ENCODE data around the gene BTAF1.
A peak's percentile ranks its signal among the peaks of the same experiment; 100 is the strongest.

BTAF1 gene

DNA sequence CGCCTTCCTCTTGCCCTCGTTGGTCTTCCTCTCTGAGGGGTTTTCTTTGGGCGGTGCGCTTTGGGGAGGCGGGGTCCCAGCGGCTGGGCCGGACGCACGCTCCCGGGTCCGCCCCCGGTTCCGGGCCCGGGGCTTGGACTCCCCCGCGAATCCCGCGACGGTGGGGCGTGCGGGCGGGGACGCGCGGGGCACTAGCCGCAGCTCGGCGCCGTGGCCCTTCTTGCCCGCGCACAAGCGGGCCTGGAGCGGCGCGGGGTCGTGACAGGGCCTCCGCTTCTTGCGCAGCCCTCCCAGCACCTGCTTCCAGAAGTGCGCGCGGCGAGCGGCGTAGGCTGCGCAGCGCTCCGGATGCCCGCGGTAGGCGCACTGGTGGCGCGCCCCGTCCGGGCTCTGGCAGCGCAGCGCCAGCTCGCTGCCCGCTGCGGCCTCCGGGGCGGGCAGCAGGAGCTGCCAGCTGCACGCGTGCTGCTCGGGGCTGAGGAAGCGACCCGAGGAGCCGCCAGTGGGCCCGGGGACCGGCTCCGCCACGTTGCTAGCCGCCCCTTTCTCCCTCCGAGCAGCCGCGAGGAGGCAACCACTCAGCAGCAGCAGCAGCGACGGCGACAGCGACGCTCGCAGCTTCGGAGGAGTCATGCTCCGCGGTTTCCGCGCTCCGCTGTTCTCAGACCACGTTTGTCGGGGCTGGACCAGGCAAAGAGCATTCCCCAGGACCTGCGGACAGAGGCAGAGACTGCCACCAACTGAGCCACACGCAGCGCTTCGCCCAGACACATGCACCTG lies 15.0 kb upstream of the BTAF1 start:
- DNase-seq (ENCODE audit: low read depth), result peak; percentile 82

- peak; percentile 71 for DNase-seq (ENCODE audit: low read depth)
Measured at GRCh38 chr10:91909117-91909677, 14.4 kb upstream of the BTAF1 start, which contains the start of gene FGFBP3. FGFBP3 (minus strand) TSS chr10:91909486; CDS start chr10:91908969, 517 bp downstream.

DNA sequence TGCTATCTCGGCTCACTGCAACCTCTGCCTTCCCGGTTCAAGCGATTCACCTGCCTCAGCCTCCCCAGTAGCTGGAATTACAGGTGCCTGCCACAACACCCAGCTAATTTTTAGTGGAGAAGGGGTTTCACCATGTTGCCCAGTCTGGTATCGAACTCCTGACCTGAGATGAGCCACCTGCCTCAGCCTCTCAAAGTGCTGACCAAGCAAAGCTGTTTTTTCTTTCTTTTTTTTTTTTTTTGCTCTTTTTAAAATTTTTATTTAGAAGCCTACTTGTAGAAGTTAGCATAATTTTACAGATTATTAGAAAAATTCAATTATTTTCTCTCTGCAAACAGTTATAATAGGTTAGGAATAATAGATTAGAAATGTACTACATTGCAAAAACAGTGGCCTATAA lies 13.1 kb upstream of the BTAF1 start:
- DNase-seq (ENCODE audit: low read depth), result no peak

DNA sequence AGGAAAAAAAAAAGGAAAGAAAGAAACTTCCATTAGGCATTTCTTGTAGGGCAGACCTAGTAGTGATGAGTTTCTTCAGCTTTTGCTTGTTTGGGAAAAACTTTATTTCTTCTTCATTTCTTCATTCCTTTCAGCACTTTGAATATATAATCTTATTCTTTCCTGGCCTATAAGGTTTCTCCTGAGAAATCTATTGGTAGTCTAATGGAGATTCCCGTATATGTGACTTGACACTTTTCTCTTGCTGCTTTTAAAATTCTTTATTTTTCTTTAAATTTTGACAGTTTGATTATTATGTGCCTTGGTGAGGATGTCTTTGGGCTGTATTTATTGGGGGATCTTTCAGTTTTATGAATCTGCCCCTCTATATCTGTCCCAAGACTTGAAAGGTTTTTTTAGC lies 3.9 kb upstream of the BTAF1 start:
- no peak for DNase-seq (ENCODE audit: low read depth)

- peak; percentile 29 for DNase-seq (ENCODE audit: low read depth)
Measured at GRCh38 chr10:91924212-91925021, 847 bp downstream of the BTAF1 start.

GRCh38 chr10:91925022-91925320 lies 1.4 kb downstream of the BTAF1 start:
- no peak for DNase-seq (ENCODE audit: low read depth)

DNA sequence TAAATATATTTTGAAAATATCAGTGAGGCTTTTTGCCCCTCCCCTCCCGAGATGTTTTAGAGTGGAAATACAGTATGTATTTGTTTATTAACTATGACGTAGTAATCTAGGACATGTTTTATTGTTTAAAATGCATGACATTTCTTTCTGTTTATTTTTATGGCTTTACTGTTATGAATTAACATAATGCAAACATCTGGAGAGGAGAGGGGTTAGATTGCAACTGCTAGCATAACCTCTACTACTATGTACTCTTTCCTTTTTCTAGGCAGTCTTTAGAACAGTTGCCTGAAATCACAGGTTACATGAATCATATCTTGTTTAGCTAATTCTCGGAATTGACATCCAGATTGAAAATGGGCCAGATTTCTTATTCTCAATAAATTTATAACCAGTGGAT lies 7.4 kb downstream of the BTAF1 start:
- no peak for DNase-seq (ENCODE audit: low read depth)

DNA sequence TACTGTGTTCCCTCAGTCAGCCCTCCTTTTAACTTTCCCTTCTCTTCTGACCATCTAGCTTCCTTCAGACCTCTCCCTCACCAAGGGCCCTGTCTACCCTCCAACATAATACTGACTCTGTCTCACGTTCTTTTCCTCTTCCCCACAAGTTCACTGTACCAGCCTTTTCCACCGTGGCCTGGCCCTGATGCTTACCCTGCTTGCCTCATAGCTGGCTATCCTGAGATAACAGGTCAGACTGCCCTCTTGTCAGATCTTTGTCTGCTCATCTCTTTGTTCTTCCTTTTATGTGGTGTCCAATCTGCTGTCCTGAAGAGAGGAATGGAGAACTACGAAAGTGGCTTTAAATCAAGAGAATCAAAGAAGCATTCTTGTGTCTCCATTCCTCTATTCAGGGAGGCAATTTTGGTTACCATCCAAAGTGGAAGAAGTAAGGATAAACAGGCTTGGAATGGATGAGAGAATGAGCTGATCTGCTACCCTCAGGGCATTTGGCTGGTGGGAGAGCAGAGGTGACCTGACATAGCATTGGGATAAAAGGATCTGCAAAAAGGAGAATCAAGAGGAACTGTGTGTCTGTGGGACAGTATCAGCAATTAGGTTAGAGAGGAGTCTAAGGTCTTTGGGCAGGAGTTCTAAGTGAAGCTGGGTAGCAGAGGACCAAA lies 8.1 kb downstream of the BTAF1 start:
- DNase-seq (ENCODE audit: low read depth), result no peak

GRCh38 chr10:91932737-91933136 lies 9.2 kb downstream of the BTAF1 start:
- no peak for DNase-seq (ENCODE audit: low read depth)

DNA sequence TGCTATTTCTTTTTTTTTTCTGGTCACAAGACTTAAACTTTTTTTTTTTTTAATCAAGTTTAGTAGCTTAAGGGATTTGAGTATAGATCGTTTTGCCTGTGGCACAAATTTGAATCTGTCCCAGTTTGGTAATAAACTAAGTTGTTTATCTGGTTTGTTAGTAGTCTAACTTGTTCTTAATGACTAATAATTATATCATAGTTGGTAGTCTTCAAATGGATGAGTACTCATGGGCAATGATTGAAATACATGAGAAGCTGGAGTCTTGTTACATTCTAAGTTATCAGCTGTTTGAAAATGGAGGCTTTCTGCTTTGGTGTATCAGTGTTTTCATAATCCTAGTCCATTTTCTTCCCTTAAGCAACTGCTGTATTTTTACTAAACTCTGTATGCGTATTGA lies 12.3 kb downstream of the BTAF1 start:
- DNase-seq (ENCODE audit: low read depth), result peak; percentile 55

DNA sequence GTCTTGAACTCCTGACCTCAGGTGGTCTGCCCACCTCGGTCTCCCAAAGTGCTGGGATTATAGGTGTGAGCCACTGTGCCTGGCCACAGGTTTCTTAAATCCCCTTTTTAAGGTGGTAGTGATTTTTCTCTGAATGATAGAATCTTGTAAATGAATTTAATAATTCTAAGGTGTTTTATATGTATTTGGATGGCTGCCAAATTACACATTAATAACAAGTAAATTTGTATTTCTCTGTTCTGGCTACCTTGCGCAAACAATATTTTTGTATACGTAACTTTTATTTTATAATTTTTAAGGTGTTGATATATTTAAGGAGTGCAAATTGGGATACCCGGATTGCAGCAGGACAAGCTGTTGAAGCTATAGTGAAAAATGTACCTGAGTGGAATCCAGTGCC lies 16.1 kb downstream of the BTAF1 start:
- DNase-seq (ENCODE audit: low read depth), result no peak

GRCh38 chr10:91941426-91941825 lies 17.9 kb downstream of the BTAF1 start:
- DNase-seq (ENCODE audit: low read depth), result no peak

DNA sequence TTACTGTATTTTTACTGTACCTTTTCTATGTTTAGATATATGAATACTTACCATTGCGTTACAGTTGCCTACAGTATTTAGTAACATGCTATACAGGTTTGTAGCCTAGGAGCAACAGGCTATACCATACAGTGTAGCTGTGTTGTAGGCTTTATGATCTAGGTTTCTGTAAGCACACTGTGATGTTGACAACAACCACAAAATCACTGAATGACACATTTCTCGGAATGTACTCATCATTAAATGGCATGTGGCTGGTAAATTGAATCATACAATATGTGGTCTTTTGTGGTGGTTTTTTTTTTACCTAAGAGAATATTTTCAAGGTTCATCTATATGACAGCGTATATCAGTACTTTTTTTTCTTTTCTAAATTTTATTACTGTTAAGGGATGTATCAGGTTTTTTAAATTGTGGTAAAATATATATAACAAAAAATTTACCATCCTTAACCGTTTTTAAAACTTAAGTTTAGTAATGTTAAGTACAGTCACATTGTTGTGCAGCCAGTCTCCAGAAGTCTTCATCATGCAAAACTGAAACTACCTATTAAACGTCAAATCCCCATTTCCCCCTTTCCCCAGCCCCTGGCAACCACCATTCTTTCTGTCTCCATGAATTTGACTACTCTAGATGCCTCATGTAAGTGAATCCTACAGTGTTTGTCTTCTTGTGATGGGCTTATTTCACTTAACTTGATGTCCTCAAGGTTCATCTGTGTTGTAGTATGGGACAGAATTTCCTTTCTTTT lies 21.5 kb downstream of the BTAF1 start:
- DNase-seq (ENCODE audit: low read depth), result peak; percentile 85

GRCh38 chr10:91953600-91954160 lies 30.1 kb downstream of the BTAF1 start:
- DNase-seq (ENCODE audit: low read depth), result no peak

- peak; percentile 13 for DNase-seq (ENCODE audit: low read depth)
Measured at GRCh38 chr10:91955114-91955513, 31.5 kb downstream of the BTAF1 start.

GRCh38 chr10:91957091-91957490 lies 33.5 kb downstream of the BTAF1 start:
- DNase-seq (ENCODE audit: low read depth), result no peak

- no peak for DNase-seq (ENCODE audit: low read depth)
Measured at GRCh38 chr10:91969297-91969696, 45.7 kb downstream of the BTAF1 start.

- peak; percentile 73 for DNase-seq (ENCODE audit: low read depth)
Measured at GRCh38 chr10:91974960-91975359, 51.4 kb downstream of the BTAF1 start.

- DNase-seq (ENCODE audit: low read depth), result peak; percentile 30
Measured at GRCh38 chr10:91975438-91975837, 51.9 kb downstream of the BTAF1 start.

DNA sequence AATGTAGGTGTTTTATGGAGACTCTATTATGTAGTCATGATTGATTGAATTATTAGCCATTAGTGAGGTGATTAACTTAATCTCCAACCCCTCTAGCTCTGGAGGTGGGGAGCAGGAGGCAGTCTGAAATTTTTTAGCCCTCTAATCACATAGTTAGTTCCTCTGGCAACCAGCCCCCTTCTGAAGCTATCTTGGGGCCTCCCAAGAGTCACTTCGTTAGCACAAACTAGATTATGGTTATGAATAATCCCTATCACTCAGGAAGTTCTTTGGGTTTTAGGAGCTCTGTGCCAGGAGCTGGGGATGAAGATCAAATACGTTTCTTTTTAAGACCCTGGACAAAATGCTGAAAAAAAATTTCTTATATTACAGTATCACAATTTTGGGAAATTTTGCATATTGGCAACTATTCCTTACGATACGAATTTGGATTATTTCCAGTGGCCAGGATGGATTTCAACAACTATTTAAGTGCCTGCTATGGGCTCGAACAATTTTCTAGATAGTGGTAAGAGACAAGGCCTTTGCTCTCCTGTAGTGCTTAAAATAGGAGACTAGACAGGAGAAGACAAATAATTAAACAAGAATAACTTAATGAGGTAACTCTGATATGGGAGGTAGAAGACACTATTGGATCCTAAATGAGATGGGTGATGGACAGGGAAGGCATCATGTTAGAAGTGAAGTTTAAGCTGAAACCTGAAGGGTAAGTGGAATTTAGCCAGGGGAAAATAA lies 52.9 kb downstream of the BTAF1 start:
- peak; percentile 26 for DNase-seq (ENCODE audit: low read depth)

DNA sequence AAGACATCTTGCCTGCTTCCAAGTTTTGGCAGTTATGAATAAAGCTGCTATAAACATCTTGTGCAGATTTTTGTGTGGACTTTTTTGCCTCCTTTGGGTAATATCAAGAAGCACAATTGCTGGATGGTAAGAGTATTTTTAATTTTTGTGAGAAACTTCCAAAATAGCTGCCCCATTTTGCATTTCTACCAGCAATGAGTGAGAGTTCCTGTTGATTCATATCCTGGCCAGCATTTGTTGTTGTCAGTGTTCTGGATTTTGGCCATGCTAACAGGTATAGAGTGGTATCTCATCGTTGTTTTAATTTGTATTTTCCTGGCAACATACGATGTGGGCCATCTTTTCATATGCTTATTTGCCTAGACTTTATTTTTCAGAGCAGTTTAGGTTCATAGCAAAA lies 53.9 kb downstream of the BTAF1 start:
- DNase-seq (ENCODE audit: low read depth), result no peak
